HuH-7 (cell line): ENCODE measurements around the gene SNED1.

Source experiments
- DNase-seq: peaks from one replicate; pipeline ENCODE4 v3.0.0; 2011; ENCODE audit warnings: low spot score

The SNED1 gene

DNA sequence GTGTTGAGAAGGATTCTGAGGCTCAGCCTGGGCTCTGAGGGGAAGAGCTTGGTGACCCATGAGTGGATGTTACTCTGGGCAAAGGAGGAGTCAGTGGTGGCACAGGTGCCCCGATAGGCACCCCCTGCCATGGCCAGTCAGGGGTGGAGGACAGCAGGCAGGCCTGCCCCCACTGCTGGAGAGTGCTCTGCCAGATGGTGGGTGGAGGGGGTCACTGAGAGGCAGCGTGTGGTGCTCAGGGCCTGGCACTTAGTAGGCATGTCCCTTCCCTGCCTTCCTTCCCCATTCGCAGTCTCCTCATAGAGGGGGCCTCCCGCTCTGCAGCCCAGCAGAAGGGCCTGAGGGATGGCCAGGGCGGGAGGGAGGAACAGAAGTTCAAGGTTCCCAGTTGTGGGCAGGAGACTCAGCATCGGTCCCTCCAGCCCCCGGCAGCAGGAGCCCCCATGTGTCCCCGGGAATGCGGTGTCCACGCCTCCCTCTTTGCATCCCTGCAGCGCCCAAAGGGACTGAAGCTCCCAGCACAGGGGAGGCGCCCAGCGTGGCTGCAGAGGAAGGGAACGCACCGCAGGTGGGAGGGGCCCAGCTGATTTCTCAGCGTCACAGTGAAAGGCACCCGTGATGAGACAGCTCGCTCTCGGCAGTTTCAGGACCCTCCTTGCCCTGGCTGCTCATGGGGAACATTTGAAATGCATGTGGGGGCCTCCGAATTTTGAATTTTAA is 5.7 kb upstream of the SNED1 start:
- no peak for DNase-seq

DNA sequence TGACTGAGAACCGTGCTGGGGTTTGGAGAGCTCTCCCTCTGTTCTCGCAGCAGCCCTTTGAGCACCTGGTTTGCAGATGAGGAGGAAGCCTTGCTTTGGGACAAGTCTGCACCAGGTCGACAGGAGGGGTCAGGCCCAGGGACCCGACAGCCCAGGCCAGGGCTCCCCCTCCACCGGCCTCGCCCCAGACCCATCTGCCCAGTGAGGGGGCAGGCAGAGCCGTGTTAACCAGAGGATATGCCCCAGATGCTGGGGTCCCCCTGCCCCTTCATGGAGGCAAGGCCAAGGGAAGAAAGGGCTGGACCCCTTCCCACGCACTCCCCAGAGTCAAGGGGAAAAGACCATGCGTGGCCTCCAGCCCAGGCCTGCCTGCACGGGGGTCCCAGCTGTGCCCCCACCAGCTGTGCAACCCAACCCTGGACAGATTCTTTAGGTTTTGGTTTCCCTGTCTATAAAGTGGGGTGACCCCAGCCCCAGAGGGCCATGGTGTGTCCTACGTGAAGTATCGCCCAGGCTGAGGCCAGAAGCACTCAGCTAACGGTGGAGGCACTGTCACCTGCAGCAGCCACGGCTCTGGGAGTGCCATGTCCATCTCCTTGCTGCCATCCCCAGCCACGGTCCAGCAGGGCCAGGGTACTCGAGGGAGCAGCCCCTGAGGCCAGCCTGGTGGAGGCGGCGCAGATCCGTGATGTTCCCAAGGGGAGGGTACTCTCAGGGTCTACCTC is 4.8 kb upstream of the SNED1 start:
- DNase-seq: no peak

DNA sequence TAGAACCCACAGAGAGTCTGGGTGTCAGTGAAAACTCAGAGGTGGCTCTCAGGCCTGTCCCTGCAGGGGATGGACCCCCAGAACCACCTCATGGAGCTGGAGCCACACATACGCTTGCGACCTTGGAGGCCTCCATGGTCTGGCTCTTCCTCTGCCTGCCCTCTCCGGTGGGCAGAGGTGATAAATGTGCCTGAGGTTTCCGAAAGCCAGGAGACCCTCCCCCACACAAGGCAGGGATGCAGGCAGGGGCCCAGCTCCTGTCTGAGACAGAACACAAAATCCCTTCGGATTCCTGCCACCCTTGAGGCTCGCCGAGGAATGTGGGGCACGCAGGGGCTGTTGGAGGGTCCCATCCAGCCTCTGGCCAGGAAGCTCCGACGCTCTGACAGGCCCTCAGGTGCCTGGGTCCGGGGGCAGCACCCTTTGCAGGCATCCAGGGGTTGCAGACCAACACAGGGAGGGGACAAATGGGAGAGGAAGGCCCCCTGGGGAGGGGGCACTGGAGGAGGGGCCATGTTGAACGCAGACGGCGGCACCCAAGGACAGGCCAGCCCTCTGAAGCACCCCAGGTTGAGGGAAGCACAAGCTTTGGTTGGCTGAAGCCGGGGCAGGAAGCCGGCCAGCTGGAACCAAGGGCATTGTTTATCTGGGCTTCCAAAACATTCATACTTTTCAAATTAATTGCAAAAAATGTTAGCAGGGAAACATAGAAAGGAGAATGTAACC is 4.1 kb upstream of the SNED1 start:
- DNase-seq: no peak

DNA sequence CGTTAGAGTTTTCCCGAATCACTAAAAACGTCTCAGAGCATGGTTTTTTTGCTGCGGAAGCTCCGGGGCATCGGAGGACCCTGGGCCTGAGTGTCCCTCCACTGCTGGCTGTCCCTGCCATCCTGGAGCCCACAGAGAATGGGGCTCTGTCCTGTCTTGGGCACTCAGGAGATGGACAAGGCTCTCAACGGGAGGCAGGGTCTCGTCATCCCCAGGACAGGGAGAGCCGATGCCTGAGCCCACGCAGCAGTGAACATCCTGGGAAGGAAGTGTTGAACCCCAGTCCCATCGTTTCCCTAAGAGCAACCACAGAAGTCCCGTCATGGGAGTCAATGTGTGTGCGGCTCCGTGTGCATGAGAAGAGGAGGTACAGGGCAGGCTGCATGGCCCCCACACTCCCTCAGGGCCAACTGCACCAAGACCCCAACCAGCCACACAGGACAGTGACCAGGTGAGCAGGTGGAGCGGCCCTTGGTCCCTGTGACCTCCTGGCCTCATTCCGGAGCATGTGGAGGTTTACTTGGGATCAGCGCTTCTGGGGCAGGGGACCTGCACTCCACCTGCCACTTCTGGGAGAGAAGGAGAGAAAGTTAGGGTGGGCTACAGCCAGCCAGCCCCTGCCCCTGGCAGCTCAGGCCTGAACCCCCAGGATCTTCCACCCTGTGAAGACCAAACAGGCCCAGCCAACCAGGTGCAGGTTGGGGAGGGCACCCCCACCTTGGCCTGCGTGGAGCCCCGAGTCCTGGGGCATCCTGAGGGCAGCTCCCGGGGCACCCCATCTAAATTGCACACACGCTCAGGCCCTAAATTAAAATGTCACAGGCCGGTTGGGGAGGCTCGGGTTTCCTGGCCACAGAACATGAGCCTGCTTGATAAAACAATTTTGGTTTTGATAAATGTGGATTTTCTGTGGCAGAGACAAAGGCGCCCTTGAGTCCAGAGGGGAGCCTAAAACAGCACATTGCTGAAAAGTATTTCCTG is 3.1 kb upstream of the SNED1 start:
- no peak for DNase-seq

DNA sequence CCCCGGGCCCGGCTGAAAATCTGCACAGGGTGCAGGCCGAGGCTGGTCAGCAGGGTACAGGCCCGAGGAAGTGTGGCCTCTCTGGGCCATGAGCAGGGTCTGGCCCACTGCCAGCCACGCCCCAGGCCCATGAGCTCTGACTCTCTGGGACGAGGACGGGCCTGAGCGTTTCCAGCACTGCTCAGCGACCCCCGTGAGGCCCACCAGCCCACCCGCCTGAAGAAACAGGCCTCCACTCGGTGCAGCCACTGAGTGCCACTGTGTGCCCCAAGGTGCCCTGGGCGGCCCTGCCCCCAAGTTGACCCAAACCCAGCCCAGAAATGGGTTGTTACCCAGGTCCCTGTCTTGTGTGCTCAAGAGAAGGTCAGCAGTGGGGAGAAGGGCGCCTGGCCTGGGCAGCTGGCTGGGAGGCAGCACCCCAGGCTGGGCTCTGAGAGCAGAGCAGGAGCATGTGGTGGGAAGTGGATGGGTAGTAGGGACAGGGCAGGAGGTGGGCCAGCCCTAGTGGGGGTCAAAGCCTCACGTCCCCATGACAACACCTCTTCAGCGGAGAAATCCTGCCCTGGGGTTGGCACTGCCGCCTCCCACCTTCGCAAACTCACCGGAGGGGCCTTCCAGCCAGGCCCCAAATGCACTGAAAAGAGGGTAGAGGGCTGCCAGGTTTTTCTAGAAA is 2.1 kb upstream of the SNED1 start:
- DNase-seq: no peak

DNA sequence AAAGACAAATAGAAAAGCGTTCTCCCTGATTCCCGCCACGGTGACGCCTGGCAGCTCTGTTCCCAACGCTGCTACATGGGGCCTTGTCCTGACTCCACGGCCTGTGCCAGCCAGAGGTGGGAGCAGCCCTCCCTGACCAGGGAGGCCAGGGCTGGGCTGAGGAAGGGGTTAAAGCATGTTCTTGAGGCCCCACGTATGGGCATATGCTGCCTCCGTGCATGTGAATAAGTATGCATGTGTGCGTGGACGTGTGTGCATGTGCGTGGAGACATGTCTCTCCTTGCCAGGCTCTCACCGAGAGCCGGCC is 1.6 kb upstream of the SNED1 start:
- no peak for DNase-seq

DNA sequence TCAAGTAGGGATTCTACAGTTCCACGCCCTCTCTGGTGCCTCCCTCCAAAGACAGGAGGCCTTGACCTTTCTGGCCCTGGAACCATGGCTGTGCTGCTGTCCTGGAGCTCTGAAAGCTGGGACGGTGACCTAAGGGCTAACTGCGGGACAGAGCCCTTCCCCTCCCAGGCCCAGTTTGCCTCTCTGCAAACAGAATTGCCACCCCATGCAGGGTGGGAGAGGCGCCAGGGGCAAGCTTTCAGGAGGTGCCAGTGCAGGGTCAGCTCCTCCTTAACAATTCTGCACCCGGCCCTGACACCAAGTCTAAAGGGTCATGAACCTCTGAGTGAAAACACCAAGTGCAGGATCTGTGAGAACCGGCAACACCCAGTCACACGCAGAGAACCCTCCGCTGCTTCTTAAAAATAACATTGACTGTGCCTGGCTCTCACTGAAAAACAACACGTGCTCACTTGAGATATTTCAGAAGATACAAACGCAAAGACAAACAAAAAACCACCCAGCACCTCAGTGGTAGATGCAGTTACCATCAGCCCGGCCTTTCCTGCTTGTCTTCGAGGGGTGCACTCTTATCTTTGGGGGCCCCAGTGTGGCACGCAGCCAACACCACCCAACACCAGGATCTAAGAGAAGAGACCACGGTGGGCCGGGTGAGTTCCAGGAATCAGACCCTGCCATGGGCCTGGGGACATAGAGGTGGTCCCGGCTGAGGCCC is 1.1 kb upstream of the SNED1 start:
- no peak for DNase-seq

DNA sequence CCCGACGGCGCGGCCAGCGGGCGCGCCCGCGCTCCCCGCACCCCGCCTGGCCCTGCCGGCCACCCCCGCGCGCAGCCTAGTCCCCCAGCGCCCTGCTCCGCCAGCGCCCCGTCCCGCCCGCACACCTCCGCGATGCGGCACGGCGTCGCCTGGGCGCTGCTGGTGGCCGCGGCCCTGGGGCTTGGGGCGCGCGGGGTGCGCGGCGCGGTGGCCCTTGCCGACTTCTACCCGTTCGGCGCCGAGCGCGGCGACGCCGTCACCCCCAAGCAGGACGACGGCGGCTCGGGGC is 232 bp downstream of the SNED1 start:
- DNase-seq: no peak

DNA sequence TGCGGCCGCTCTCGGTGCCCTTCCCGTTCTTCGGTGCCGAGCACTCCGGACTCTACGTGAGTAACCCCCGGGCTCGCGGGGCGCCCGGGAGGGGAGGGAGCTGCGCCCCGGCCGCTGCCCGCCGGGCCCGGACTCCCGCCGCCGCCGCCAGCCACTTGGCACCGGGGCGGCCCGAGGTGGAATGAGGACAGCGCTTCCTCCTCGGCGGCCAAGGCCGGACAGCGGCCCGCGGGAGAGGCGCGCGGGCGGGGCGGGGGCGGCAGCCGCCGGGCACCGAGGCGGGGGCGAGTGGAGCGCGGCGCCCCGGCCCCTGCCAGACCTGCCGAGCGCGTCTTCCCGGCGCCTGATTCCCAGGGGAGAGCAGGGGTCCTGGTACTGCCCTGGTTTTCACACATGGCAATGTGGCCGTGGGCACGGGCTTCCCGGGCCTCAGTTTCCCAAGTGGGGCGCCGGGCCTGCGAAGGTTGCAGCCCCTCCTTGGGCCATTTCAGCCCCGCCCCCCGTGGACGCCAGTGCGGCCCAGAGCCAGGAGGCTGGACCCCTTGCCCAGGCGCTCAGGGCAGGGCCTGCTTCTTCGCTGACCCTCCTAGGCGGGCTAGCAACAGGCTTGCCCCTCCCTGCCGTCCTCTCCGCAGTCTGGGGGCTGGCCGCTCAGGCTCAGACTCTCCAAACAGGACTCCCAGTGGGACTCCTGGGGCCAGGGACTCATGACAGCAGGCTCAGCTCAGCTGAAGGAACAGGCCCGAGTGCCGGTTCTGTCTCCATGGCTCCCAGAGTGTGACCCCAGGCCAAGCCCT is 775 bp downstream of the SNED1 start:
- DNase-seq: no peak

DNA sequence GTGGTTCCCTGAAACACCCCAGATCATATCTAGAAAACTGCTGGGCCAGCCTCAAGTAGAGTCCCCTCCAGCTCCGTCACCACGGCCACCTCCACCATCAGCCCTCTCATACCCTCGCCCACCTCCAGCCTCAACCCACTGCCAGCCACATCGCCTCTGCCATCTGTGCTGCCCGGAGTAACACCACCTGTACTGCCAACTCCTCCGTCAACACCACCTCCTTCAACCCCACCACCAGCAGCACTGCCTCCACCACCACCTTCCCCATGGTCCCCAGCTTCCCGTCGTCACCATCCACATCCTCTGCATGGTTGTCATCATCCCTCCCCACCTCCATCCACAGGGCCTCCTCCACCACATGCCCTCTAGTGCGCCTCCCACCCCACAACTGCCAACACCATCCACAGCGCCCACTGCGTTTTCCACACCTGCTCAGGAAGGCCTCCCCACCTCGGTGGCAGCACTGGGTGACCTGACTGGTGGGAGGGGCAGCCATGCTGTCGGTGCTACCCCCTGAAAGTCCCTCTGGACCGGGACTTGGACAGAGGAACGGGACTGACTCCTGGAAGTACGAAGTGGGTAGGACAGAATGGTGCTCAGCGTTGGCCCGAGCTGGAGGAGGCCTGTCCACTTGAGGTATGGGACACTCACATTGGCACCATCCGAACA is 1.6 kb downstream of the SNED1 start:
- no peak for DNase-seq

DNA sequence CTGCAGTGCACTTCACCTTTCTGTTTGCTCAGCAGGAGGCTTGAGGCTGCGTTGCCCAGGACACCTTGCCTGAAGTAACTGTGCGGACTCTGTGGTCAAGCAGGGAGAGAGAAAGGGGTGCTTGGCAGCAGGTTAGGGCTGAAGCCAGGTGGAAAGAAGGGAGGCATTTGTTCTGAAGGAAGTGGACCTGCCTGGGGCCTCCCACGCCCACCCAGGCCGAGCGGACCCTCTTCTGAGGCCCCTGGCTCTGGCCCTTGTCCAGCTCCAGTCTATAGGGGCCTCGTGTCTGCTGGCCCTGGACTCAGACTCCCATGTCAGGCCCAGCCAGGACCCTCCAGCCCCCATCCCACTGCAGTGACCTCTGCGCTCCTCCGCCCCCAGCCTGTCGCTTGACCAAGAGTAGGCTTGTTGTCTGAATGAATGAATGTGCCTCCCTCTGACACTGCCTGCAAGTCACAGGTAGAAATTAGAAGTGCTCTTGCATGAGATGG is 2.5 kb downstream of the SNED1 start:
- no peak for DNase-seq

DNA sequence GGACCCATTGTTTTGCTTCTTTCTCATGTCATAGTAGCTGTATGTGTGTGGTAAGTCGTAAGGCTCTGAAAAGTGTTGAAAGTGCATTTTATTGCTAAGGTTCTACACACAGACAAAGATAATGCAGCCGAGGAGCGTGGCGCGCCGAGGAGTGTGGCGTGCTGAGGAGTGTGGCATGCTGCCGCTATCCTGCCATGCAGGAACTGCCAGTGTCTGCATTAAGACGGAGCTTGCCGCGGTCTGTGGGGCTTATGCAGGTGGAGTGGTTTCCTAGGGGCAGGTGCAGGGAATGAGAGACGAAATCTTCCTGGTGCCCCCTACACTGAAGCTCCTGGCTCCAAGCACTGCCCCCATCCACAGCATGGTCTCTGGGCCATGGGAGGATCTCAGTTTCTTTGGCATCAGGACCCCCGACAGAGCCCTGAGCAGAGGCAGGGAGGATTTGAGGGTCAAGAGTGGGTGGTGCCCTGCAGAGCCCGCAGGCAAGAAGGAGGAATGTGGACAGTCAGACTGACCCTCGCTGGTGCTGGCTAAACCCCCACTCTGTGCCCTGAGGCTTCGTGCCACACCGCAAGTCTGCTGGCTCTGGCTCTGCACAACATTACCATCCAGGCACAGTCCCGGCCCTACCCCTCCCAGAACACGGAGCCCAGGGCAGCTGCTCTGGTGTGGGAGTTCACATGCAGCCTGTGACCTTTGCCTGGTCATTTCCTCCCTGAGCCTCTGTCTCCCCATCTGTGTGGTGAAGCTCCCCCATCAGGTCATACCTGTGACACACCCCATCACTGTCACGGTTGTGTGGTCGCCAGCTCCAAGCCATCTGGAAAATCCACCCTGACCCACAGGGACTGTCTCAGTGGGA is 3.2 kb downstream of the SNED1 start:
- DNase-seq: no peak

DNA sequence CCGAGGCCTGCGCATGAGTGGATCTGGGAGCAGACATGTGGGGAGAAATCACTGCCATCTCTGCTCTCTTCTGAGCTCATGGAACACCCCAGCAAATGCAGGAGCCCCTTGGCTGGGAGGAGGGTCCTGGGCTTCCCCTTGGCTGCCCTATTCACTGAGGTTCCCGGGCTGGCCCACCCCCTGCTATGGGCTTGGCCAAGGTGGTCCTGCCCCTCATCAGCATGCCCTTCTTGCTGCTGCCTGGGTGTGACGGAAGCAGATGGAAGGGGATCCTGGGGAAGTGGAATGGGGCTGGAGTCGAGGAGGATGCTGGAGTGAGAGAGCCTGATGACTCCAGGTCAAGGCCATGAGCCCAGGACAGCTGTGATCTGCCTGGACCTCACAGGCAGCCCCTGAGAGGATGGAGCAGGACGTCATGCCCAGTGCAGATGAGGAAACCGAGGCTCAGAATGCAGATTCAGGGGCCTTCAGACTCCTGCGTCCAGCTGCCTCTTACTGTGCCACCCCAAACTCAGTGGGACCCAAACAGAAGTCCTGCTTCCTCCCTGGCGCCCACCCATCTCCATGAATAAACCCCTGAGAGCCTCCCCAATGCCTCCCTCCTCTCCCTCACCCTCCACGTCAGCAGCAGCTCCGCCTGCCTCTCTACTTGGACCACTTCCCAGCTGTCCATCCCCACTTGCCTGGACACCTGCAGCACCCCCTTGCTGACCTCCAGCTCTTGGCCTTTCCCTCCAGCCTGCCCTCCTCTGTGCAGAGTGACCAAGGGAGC is 4.0 kb downstream of the SNED1 start:
- DNase-seq: no peak

DNA sequence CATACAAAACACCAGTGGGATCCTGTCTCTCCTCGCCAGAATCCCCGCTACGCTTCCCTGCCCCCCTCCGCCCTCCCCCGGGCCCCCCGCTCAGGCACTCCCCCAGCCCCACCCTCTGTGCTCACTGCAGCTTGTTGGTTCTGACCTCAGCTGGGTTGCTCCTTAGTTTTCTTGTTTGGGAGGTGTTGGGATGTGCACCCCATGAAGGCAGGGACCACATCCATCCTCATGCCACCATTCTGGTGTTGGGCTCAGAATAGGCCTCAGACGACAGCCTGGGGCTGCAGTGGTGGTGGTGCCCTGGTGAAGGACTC is 4.6 kb downstream of the SNED1 start:
- no peak for DNase-seq

DNA sequence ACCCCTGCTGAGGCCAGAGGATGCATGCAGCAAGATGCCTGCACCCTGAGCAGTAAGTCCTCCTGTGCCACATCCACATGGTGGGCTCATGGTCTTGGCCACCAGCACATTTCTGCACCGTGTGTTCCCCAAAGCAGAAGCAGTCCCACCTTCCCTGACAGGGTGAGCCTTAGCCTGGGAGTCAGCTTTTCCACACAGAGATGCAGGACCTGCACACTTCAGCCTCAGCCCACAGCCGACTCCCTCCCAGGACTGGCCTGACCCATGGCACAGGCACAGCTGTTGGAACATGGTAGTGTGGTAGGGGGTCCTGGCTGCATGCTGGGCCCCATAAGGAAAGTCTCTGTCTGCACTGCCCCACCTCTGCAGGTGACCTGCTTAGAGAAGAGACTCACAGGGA is 5.0 kb downstream of the SNED1 start:
- no peak for DNase-seq

DNA sequence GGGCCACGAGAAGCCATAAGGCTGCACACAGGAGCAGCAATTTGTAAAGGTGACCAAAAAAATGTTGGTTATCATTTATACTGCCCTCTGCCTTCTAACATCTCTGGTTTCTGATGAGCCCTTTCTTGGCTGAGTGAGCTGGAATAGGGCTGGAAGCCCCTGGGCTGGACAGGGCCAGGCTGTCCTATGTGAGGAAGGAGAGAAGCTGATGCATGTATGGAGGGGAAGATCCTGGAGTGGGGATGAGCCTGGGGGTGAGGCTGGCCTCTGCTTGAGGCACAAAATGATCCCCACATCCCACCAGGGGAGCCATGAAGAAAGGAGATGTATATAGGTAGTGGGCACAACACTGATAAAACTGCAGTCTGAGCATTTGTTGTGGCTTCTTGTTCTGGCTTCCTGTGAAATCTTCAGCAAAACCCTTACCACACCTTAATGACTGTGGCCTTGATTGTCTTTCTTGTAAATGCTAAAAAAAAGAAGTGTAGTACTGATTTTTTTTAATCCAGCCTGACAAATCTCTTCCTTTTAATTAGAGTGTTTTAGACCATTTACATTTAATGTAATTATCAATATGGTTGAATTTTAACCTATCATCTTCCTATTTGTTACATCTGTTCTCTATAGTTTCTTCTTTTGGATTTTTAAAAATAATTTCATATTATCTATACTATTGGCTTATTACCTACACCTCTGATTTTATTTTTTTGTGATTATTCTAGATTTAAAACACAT is 5.6 kb downstream of the SNED1 start:
- no peak for DNase-seq

DNA sequence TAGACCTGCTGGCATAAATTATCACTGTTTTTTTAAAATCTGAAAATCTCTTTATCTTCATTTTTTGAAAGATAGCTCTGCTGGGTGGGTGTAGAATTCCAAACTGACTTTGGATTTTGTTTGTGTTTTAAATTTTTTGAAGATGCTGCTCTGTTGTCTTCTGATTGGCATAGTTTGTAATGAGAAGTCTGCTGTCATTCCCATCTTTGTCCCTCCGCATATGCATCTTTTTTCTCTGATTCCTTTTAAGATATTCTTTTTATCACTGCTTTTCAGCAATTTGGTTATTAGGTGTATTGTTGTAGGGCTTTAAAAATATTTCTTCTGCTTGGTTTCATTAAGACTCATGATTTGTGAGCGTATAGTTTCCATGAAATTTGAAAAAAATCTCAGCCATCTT is 7.2 kb downstream of the SNED1 start:
- DNase-seq: no peak
